Tibial artery (tissue), 4 donors: Measurements from ENCODE around the gene REM1.
A peak's percentile ranks its signal among the peaks of the same experiment; 100 is the strongest.
"Not testable (repeated sequence)": the region's sequence is repeated elsewhere in the genome, so short reads cannot be mapped to it uniquely, and the experiment has no call there.

Experiments used
- DNase-seq, 2 donors: peaks; one replicate each; pipeline ENCODE4 v3.0.0-alpha.2; 2019
- H3K27ac ChIP-seq, 2 donors: fragments of 200-600 bp; sonication (generic) in 1 of 2; 1 replicate in 1 of 2; 2 replicates in 1 of 2; pipeline ENCODE4 v1.5.1; 2018 to 2019; ENCODE audit warnings: mild to moderate bottlenecking in 1 of 2
- H3K27me3 ChIP-seq, 2 donors: fragments of 200-600 bp; sonication (generic) in 1 of 2; one replicate each; pipeline versions ENCODE4 v1.5.1 to v1.6.0; 2016 to 2019
- H3K36me3 ChIP-seq, 3 donors: fragments of 200-600 bp; sonication (generic) in 2 of 3; one replicate each; pipeline ENCODE4 v1.5.1; 2016 to 2019; ENCODE audit warnings: mild to moderate bottlenecking in 2 of 3
- H3K4me1 ChIP-seq, 4 donors: fragments of 200-600 bp; sonication (generic) in 2 of 4; 1 replicate in 3 of 4; 2 replicates in 1 of 4; pipeline ENCODE4 v1.5.1; 2016 to 2019
- H3K4me3 ChIP-seq, 2 donors: fragments of 200-600 bp; sonication (generic) in 1 of 2; 1 replicate in 1 of 2; 2 replicates in 1 of 2; pipeline ENCODE4 v1.5.1; 2018 to 2019; ENCODE audit warnings: mild to moderate bottlenecking in 2 of 2
- H3K9me3 ChIP-seq, 3 donors: fragments of 200-600 bp; sonication (generic) in 1 of 3; one replicate each; pipeline ENCODE4 v1.5.1; 2016 to 2019
- CTCF ChIP-seq, 2 experiments: fragments of 200-600 bp in 1 of 2; fragments of 450-650 bp in 1 of 2; IDR thresholded peaks; one replicate each; pipeline ENCODE4 v1.5.1; 2017 to 2019; ENCODE audit warnings: antibody characterized with exemption in 2 of 2, mild to moderate bottlenecking in 1 of 2, moderate library complexity in 1 of 2
- intact Hi-C: fragments of 100-400 bp; cut with DNase I; formaldehyde crosslinking; loops from one replicate; pipeline ENCODE4 v1.15.0; 2023; ENCODE audit warnings: low total_unique reads

The REM1 gene

DNA sequence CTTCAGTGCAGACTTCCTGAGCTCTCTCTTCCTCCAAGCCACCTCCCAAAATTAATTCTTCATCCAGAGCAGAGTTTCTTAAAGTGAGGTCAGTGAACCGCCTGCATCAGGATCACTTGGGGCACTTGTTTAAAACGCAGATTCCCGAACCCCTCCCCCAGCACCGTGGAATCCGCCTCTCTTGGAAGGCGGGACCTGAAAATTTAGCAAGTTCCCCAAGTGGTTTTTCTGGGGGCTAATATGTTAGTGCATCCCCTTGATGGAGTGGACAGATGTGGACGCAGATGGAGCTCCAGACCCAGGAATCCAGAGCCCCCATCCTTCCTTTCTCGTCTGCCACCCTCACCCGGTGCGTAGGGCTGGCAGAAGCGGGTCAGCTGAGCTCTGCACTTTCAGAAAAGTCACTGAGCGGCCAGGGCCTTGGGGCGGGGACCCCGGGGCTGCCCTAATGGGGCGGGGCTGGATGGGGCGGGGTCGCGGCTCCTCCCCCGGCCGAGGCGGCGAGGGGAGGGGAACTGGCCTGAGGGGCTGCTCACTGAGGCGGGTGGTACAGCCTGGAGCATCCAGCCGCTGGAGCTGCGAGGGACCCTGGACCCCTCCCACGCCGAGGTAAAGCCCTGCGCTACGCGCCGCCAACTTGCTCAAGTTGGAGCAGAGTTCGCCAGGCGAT, at the start of gene REM1, which contains the start of gene DEFB124:
TSS of gene REM1 (plus strand) at position 531 of the 670 bp plus-strand sequence. CDS start 1,158 bp downstream, outside the sequence.
TSS of gene DEFB124 (minus strand) at position 370 of the 670 bp plus-strand sequence. CDS start 2,114 bp downstream, outside the sequence.
- no peak for TF ChIP-seq CTCF (IDR thresholded peaks at IDR 0.05)
- H3K27ac ChIP-seq, result peak within 1 kb of the TSS; percentile 76 to 82
- no peaks in the 10 kb centered on the region for H3K36me3 ChIP-seq
- peak; percentile 43 to 75 for DNase-seq
- H3K9me3 ChIP-seq, result no peaks in the 10 kb centered on the region
- no peaks in the 10 kb centered on the region for H3K27me3 ChIP-seq
- intact Hi-C loops, result no loop called here
- H3K4me3 ChIP-seq, result peak within 1 kb of the TSS; percentile 57 to 75
- H3K4me1 ChIP-seq, result peaks cover 0 to 29% (median 19%) of the 10 kb centered on the region in 4 donors

DNA sequence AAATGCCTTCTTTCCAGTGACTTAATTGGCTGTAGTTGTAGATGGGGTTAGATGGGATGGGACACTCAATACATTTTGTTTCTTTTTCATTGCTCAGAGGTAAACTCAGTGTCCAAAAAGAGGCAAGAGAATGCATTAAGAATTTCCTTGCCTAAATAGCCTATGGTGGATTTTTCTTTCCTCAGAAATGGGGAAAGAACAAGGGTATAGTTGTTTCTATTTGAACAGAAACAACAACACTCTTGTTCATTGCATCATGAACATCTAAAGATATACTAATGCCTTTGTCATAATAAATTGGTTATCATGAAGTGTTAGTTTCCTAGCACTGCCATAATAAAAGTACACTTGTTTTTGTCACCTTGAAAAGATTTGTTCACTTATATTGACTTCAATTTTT, 49.3 kb upstream of the REM1 start:
- peaks cover 0 to 9% (median 0%) of the 10 kb centered on the region in 3 donors for H3K9me3 ChIP-seq
- H3K27me3 ChIP-seq, result peaks cover 0 to 3% of the 10 kb centered on the region in 2 donors
- H3K36me3 ChIP-seq, result no peaks in the 10 kb centered on the region
- no peak for TF ChIP-seq CTCF (IDR thresholded peaks at IDR 0.05)
- no peak overlapping the region for H3K4me3 ChIP-seq
- H3K4me1 ChIP-seq, result no peaks in the 10 kb centered on the region
- intact Hi-C loops, result no loop called here
- no peak overlapping the region for H3K27ac ChIP-seq
- DNase-seq, result no peak

DNA sequence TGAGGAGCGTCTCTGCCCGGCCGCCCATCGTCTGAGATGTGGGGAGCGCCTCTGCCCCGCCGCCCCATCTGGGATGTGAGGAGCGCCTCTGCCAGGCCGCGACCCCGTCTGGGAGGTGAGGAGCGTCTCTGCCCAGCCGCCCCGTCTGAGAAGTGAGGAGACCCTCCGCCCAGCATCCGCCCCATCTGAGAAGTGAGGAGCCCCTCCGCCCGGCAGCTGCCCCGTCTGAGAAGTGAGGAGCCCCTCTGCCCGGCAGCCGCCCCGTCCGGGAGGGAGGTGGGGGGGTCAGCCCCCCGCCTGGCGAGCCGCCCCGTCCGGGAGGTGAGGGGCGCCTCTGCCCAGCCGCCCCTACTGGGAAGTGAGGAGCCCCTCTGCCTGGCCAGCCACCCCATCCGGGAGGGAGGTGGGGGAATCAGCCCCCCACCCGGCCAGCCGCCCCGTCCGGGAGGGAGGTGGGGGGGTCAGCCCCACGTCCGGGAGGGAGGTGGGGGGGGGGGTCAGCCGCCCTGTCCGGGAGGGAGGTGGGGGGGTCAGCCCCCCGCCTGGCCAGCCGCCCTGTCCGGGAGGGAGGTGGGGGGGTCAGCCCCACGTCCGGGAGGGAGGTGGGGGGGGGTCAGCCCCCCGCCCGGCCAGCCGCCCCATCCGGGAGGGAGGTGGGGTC, 48.1 kb upstream of the REM1 start:
- H3K36me3 ChIP-seq, H3K4me1 ChIP-seq, H3K4me3 ChIP-seq, intact Hi-C loops, H3K27ac ChIP-seq, DNase-seq, H3K9me3 ChIP-seq, H3K27me3 ChIP-seq: not testable (repeated sequence)

DNA sequence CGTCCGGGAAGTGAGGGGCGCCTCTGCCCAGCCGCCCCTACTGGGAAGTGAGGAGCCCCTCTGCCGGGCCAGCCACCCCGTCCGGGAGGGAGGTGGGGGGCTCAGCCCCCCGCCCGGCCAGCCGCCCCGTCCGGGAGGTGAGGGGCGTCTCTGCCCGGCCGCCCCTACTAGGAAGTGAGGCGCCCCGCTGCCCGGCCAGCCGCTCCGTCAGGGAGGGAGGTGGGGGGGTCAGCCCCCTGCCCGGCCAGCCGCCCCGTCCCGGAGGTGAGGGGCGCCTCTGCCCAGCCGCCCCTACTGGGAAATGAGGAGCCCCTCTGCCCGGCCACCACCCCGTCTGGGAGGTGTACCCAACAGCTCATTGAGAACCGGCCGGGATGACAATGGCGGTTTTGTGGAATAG, 47.5 kb upstream of the REM1 start:
- DNase-seq, H3K4me3 ChIP-seq, H3K27me3 ChIP-seq, H3K4me1 ChIP-seq, H3K36me3 ChIP-seq, intact Hi-C loops, H3K9me3 ChIP-seq, H3K27ac ChIP-seq: not testable (repeated sequence)

DNA sequence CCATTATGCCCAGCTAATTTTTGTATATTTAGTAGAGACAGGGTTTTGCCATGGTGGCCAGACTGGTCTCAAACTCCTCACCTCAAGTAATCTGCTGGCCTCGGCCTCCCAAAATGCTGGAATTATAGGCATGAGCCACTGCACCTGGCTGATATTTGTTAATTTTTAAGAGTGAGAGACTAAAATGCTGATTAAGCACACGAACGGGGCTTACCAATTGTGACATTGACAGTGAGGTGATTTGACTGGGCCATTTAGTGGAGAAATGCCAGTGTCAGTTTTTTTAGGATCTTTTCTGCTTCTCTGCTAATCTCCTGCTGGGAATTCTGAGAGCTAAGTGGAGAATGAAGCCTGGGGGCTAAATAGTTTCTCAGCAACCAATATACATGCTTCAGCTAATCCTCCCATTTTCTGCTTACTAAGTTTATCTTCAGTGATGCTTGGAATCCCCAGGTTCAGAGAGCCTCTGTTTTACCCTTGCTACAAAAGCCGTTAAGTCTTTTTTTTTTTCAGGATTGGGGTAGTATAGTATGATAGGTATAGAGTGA, 44.4 kb upstream of the REM1 start:
- Histone ChIP-seq H3K36me3 (no peaks in the 10 kb centered on the region), H3K4me3 (no peak overlapping the region), H3K27me3 (no peaks in the 10 kb centered on the region), H3K27ac (no peak overlapping the region), H3K4me1 (no peaks in the 10 kb centered on the region), H3K9me3 (peaks cover 0 to 9% (median 0%) of the 10 kb centered on the region in 3 donors)
- intact Hi-C loops, result no loop called here
- no peak for DNase-seq
- TF ChIP-seq CTCF (IDR thresholded peaks at IDR 0.05), result no peak

- intact Hi-C loops, result no loop called here
- TF ChIP-seq CTCF (IDR thresholded peaks at IDR 0.05), result no peak
- Histone ChIP-seq H3K36me3 (no peaks in the 10 kb centered on the region), H3K4me3 (no peak within 1 kb of the TSS), H3K27me3 (peaks cover 0 to 4% of the 10 kb centered on the region in 2 donors), H3K9me3 (no peaks in the 10 kb centered on the region), H3K4me1 (no peaks in the 10 kb centered on the region), H3K27ac (no peak within 1 kb of the TSS)
- no peak for DNase-seq
Measured at GRCh38 chr20:31440012-31440659, 35.0 kb upstream of the REM1 start, which contains the start of gene DEFB123. Gene DEFB123 (plus strand): TSS chr20:31440632. CDS start chr20:31440699, 67 bp downstream.
